GM23338 (cell line): ENCODE data around the gene MYO5A. TPM values are rescaled to one million over a fixed set of nuclear protein-coding genes. Genes with fewer than 3 reads are reported as not detected.

Source experiments
- ATAC-seq: fragments of 200-7000 bp; cut with Tn5 transposase; 3 replicates; pipeline ENCODE4 v1.9.1; 2020
- DNase-seq: peaks from one replicate; pipeline ENCODE4 v3.0.0-alpha.2; 2015; ENCODE audit warnings: low spot score
- H2AFZ ChIP-seq: fragments of 200-600 bp; sonication (generic); 2 replicates; pipeline ENCODE4 v1.8.0; 2016; ENCODE audit warnings: antibody characterized with exemption, mild to moderate bottlenecking, moderate library complexity
- H3F3A ChIP-seq: fragments of 200-600 bp; sonication (generic); replicated peaks from 2 replicates; pipeline ENCODE4 v1.8.0; 2017; ENCODE audit warnings: antibody characterized with exemption, mixed run types, low read depth
- H3K27ac ChIP-seq: fragments of 200-600 bp; sonication (generic); 2 replicates; pipeline ENCODE4 v1.6.1; 2016; ENCODE audit warnings: low read depth
- H3K27me3 ChIP-seq: fragments of 200-600 bp; sonication (generic); 2 replicates; pipeline ENCODE4 v1.8.0; 2016; ENCODE audit warnings: mild to moderate bottlenecking, mixed run types, moderate library complexity; ENCODE audit not compliant: insufficient read depth
- H3K36me3 ChIP-seq: fragments of 200-600 bp; sonication (generic); 2 replicates; pipeline ENCODE4 v1.8.0; 2016; ENCODE audit warnings: mild to moderate bottlenecking; ENCODE audit not compliant: insufficient read depth
- H3K4me1 ChIP-seq: fragments of 200-600 bp; sonication (generic); 2 replicates; pipeline ENCODE4 v1.8.0; 2016; ENCODE audit warnings: mild to moderate bottlenecking, moderate library complexity; ENCODE audit not compliant: insufficient read depth
- H3K4me2 ChIP-seq: fragments of 200-600 bp; sonication (generic); 2 replicates; pipeline ENCODE4 v1.7.1; 2017; ENCODE audit warnings: mixed run types
- H3K4me3 ChIP-seq: fragments of 200-600 bp; sonication (generic); 2 replicates; pipeline ENCODE4 v1.6.1; 2016; ENCODE audit warnings: mixed run types
- H3K79me2 ChIP-seq: fragments of 200-600 bp; sonication (generic); replicated peaks from 2 replicates; pipeline ENCODE4 v1.8.0; 2017; ENCODE audit warnings: mild to moderate bottlenecking; ENCODE audit not compliant: insufficient read depth
- H3K9me2 ChIP-seq: fragments of 200-600 bp; sonication (generic); 2 replicates; pipeline ENCODE4 v1.8.0; 2017; ENCODE audit not compliant: insufficient read depth
- H4K20me1 ChIP-seq: fragments of 200-600 bp; sonication (generic); replicated peaks from 2 replicates; pipeline ENCODE4 v1.8.0; 2017; ENCODE audit warnings: mild to moderate bottlenecking; ENCODE audit not compliant: insufficient read depth
- H3K27ac Mint-ChIP-seq: 2 replicates; pipeline ENCODE4 v1.8.0; 2020; ENCODE audit warnings: inconsistent platforms, mild to moderate bottlenecking, moderate library complexity, mixed read lengths
- H3K27me3 Mint-ChIP-seq: 3 replicates; pipeline ENCODE4 v1.8.0; 2022; ENCODE audit warnings: low read depth, mild to moderate bottlenecking, moderate library complexity, mixed read lengths, inconsistent platforms; ENCODE audit not compliant: insufficient read depth, poor library complexity
- H3K36me3 Mint-ChIP-seq: 3 replicates; pipeline ENCODE4 v1.8.0; 2021; ENCODE audit warnings: low read depth, mild to moderate bottlenecking, inconsistent platforms, moderate library complexity, mixed read lengths
- H3K4me1 Mint-ChIP-seq: 3 replicates; pipeline ENCODE4 v1.8.0; 2020; ENCODE audit warnings: mild to moderate bottlenecking, inconsistent platforms, mixed read lengths
- H3K4me3 Mint-ChIP-seq: 3 replicates; pipeline ENCODE4 v1.8.0; 2021; ENCODE audit warnings: moderate library complexity, mild to moderate bottlenecking, inconsistent platforms, mixed read lengths
- H3K9me3 Mint-ChIP-seq: 3 replicates; pipeline ENCODE4 v1.8.0; 2020; ENCODE audit warnings: moderate library complexity, mild to moderate bottlenecking, inconsistent platforms, mixed read lengths
- CREB1 ChIP-seq: fragments of 250-450 bp; sonication (Bioruptor Pico); IDR thresholded peaks from 2 replicates; pipeline ENCODE4 v1.5.0; 2020; ENCODE audit warnings: low read depth, mild to moderate bottlenecking, moderate library complexity
- EZH2 ChIP-seq: fragments of 200-600 bp; sonication (generic); IDR thresholded peaks from one replicate; pipeline ENCODE4 v1.8.0; 2017; ENCODE audit warnings: antibody characterized with exemption, mild to moderate bottlenecking, low read depth; ENCODE audit not compliant: unreplicated experiment
- EZH2phosphoT487 ChIP-seq: fragments of 200-600 bp; sonication (generic); IDR thresholded peaks from one replicate; pipeline ENCODE4 v1.8.1; 2018; ENCODE audit warnings: antibody characterized with exemption; ENCODE audit not compliant: unreplicated experiment
- JUNB ChIP-seq: IDR thresholded peaks from one replicate; pipeline ENCODE4 v1.6.1; 2016; ENCODE audit warnings: antibody characterized with exemption; ENCODE audit not compliant: unreplicated experiment
- POLR2AphosphoS5 ChIP-seq: IDR thresholded peaks from 2 replicates; pipeline ENCODE4 v1.6.1; 2016; ENCODE audit warnings: antibody characterized with exemption, low read depth
- ZNF114 ChIP-seq: fragments of 250-450 bp; sonication (Bioruptor Pico); IDR thresholded peaks from 2 replicates; pipeline ENCODE4 v1.5.0; 2020; ENCODE audit warnings: mild to moderate bottlenecking, moderate library complexity
- ZNF331 ChIP-seq: fragments of 250-450 bp; sonication (Bioruptor Pico); IDR thresholded peaks from 2 replicates; pipeline ENCODE4 v1.5.0; 2020; ENCODE audit warnings: low read depth, mild to moderate bottlenecking, moderate library complexity
- polyA plus RNA-seq: library from polyadenylated mRNA; unstranded; fragments of >200 nt; fragmentation: Nextera tagmentation; extraction: Ambion mirVana; gene quantifications from 2 replicates; pipeline ENCODE4 v1.2.1, GENCODE V29; 2016
- total RNA-seq: library from RNA; depleted of rRNA; stranded (reverse); fragments of >200 nt; shearing (Covaris generic); gene quantifications from 2 replicates; pipeline ENCODE4 v1.2.3, GENCODE V29; 2014
- TF ChIP-seq, protein P1 (sequence below): IDR thresholded peaks from 2 replicates; pipeline ENCODE4 v1.6.1; 2016; ENCODE audit warnings: antibody characterized with exemption
- TF ChIP-seq, protein P2 (sequence below), 2 experiments: fragments of 200-600 bp in 1 of 2; sonication (generic) in 1 of 2; conservative IDR thresholded peaks; 2 replicates each; pipeline versions ENCODE4 v1.5.1 to v1.6.1; 2016 to 2017; ENCODE audit warnings: antibody characterized with exemption in 2 of 2, low read depth in 2 of 2, mild to moderate bottlenecking in 2 of 2, moderate library complexity in 1 of 2
- TF ChIP-seq, protein P3 (sequence below): IDR thresholded peaks from one replicate; pipeline ENCODE4 v1.6.1; 2018; ENCODE audit warnings: antibody characterized with exemption; ENCODE audit not compliant: unreplicated experiment

MYO5A gene
- total and polyA plus RNA-seq, 2 experiments from 2014 or later, result 5.7 to 31.8 TPM

DNA sequence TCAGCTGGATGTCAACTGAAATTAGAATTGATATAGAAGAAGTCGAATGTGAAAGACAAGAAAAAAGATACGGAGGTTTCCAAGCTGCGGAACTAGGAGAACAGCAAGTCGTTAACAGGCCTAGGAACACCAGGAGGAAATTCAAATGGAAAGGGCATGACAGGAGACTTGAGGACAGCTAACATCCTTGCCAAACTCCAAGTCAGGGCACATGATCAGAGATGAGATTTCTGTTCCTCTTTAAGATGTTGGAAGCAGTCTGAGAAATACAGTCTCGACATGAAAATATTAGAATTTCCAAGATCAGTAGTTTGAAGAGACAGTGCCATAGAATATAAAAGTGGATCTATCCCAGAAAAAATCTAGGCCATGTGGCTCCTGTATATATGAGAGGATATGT lies 5.0 kb downstream of the MYO5A start:
- Histone ChIP-seq H3K4me3 (no peak overlapping the region), H3K4me1 (peaks cover 15% of the 10 kb centered on the region), H3K79me2 (peaks cover 76% of the 10 kb centered on the region), H3K4me2 (no peak overlapping the region), H3F3A (peaks cover 12% of the 10 kb centered on the region; the same call in 1 of the 2 replicates), H3K9me2 (no peaks in the 10 kb centered on the region), H3K27me3 (peaks cover 16% of the 10 kb centered on the region), H4K20me1 (peaks cover 5% of the 10 kb centered on the region), H3K27ac (no peak overlapping the region), H2AFZ (no peak overlapping the region), H3K36me3 (no peaks in the 10 kb centered on the region)
- ATAC-seq (no peak), DNase-seq (peak; percentile 14)
- TF ChIP-seq POLR2AphosphoS5 (no peak), EZH2phosphoT487 (no peak), EZH2 (no peak), CREB1 (CRISPR knock-in tag) (no peak), JUNB (no peak)
- TF ChIP-seq, protein P1, sequence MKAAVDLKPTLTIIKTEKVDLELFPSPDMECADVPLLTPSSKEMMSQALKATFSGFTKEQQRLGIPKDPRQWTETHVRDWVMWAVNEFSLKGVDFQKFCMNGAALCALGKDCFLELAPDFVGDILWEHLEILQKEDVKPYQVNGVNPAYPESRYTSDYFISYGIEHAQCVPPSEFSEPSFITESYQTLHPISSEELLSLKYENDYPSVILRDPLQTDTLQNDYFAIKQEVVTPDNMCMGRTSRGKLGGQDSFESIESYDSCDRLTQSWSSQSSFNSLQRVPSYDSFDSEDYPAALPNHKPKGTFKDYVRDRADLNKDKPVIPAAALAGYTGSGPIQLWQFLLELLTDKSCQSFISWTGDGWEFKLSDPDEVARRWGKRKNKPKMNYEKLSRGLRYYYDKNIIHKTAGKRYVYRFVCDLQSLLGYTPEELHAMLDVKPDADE, result no peak
- TF ChIP-seq, protein P2, sequence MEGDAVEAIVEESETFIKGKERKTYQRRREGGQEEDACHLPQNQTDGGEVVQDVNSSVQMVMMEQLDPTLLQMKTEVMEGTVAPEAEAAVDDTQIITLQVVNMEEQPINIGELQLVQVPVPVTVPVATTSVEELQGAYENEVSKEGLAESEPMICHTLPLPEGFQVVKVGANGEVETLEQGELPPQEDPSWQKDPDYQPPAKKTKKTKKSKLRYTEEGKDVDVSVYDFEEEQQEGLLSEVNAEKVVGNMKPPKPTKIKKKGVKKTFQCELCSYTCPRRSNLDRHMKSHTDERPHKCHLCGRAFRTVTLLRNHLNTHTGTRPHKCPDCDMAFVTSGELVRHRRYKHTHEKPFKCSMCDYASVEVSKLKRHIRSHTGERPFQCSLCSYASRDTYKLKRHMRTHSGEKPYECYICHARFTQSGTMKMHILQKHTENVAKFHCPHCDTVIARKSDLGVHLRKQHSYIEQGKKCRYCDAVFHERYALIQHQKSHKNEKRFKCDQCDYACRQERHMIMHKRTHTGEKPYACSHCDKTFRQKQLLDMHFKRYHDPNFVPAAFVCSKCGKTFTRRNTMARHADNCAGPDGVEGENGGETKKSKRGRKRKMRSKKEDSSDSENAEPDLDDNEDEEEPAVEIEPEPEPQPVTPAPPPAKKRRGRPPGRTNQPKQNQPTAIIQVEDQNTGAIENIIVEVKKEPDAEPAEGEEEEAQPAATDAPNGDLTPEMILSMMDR (conservative IDR thresholded peaks at IDR 0.05; ENCODE audit: low read depth in 2 of 2), result no peak
- TF ChIP-seq, protein P3, sequence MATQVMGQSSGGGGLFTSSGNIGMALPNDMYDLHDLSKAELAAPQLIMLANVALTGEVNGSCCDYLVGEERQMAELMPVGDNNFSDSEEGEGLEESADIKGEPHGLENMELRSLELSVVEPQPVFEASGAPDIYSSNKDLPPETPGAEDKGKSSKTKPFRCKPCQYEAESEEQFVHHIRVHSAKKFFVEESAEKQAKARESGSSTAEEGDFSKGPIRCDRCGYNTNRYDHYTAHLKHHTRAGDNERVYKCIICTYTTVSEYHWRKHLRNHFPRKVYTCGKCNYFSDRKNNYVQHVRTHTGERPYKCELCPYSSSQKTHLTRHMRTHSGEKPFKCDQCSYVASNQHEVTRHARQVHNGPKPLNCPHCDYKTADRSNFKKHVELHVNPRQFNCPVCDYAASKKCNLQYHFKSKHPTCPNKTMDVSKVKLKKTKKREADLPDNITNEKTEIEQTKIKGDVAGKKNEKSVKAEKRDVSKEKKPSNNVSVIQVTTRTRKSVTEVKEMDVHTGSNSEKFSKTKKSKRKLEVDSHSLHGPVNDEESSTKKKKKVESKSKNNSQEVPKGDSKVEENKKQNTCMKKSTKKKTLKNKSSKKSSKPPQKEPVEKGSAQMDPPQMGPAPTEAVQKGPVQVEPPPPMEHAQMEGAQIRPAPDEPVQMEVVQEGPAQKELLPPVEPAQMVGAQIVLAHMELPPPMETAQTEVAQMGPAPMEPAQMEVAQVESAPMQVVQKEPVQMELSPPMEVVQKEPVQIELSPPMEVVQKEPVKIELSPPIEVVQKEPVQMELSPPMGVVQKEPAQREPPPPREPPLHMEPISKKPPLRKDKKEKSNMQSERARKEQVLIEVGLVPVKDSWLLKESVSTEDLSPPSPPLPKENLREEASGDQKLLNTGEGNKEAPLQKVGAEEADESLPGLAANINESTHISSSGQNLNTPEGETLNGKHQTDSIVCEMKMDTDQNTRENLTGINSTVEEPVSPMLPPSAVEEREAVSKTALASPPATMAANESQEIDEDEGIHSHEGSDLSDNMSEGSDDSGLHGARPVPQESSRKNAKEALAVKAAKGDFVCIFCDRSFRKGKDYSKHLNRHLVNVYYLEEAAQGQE, result no peak
- no peaks in the 10 kb centered on the region for H3K9me3 Mint-ChIP-seq
- H3K36me3 Mint-ChIP-seq, result no peaks in the 10 kb centered on the region
- peaks cover 13% of the 10 kb centered on the region for H3K27me3 Mint-ChIP-seq
- no peak overlapping the region for H3K4me3 Mint-ChIP-seq
- H3K4me1 Mint-ChIP-seq, result peaks cover 19% of the 10 kb centered on the region
- no peak overlapping the region for H3K27ac Mint-ChIP-seq

DNA sequence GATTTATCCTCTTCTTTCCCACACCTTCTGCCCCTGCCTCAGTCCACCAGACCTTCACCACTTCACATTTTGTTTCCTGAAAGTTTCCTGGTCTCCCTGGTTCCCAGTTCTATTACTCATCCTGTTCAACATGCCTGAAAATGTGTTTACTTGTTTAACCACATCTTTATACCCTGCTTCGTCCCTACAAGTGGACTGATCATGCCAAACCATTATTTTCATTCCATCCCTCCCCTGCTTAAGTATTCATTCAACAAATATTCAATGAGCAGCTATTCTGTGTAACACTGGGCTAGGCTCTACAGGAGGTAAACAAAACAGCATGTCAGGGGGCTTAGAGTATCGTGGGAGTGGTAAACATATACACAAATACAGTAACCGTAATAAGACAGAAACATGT lies 5.5 kb downstream of the MYO5A start:
- H3K79me2 ChIP-seq, result peaks cover 80% of the 10 kb centered on the region
- ATAC-seq (no peak), DNase-seq (no peak)
- H3K36me3 Mint-ChIP-seq, result no peaks in the 10 kb centered on the region
- TF ChIP-seq ZNF331 (no peak), ZNF114 (CRISPR knock-in tag) (no peak), JUNB (no peak)
- no peak overlapping the region for H2AFZ ChIP-seq
- H3K4me1 ChIP-seq, result peaks cover 15% of the 10 kb centered on the region
- H3K36me3 ChIP-seq, result no peaks in the 10 kb centered on the region
- H3K9me3 Mint-ChIP-seq, result no peaks in the 10 kb centered on the region
- no peak overlapping the region; the same call in 1 of the 2 replicates for H3K27ac Mint-ChIP-seq
- H3K27me3 ChIP-seq, result peaks cover 16% of the 10 kb centered on the region
- H3K4me1 Mint-ChIP-seq, result peaks cover 19% of the 10 kb centered on the region
- no peak overlapping the region for H3K4me2 ChIP-seq
- H3K27me3 Mint-ChIP-seq, result peaks cover 13% of the 10 kb centered on the region
- no peak overlapping the region for H3K4me3 Mint-ChIP-seq
- H3K9me2 ChIP-seq, result no peaks in the 10 kb centered on the region
- H3K27ac ChIP-seq, result no peak overlapping the region
- no peak overlapping the region for H3K4me3 ChIP-seq
- peaks cover 10% of the 10 kb centered on the region; the same call in 1 of the 2 replicates for H3F3A ChIP-seq
- H4K20me1 ChIP-seq, result peaks cover 5% of the 10 kb centered on the region
